Measurements from ENCODE around the gene ADRM1. TPM values are rescaled to one million over a fixed set of nuclear protein-coding genes. Genes with fewer than 3 reads are reported as not detected.

ADRM1 gene
- total RNA-seq, 1 experiment from 2014 or later, result 160 TPM

- TF ChIP-seq MLX (CRISPR knock-in tag; IDR thresholded peaks at IDR 0.05) (no peak), HMGXB4 (CRISPR knock-in tag; IDR thresholded peaks at IDR 0.05) (no peak), CREB1 (CRISPR knock-in tag; IDR thresholded peaks at IDR 0.05) (no peak), IRF1 (CRISPR knock-in tag; IDR thresholded peaks at IDR 0.05) (no peak), NR3C1 (CRISPR knock-in tag; conservative IDR thresholded peaks at IDR 0.05; ENCODE audit: low read depth) (no peak)
These were observed 7.9 kb downstream of the ADRM1 start (continued) for GRCh38 chr20:62310757-62311121.

GRCh38 chr20:62311150-62311549 lies 8.4 kb downstream of the ADRM1 start:
- no peak overlapping the region for H3K4me3 Mint-ChIP-seq
- no peak for TF ChIP-seq ATF3 (CRISPR knock-in tag; conservative IDR thresholded peaks at IDR 0.05)
- TF ChIP-seq JAZF1 (CRISPR knock-in tag; IDR thresholded peaks at IDR 0.05), result no peak
- no peak for TF ChIP-seq CDX4 (CRISPR knock-in tag; IDR thresholded peaks at IDR 0.05; ENCODE audit: borderline replicate concordance)
- TF ChIP-seq ETV6 (CRISPR knock-in tag; IDR thresholded peaks at IDR 0.05), result no peak
- no peak for TF ChIP-seq CREB1 (CRISPR knock-in tag; IDR thresholded peaks at IDR 0.05)
- no peak for TF ChIP-seq NFATC4 (CRISPR knock-in tag; IDR thresholded peaks at IDR 0.05)
- H3K36me3 Mint-ChIP-seq, result peaks cover 25% of the 10 kb centered on the region
- no peaks in the 10 kb centered on the region for H3K27me3 Mint-ChIP-seq (ENCODE audit: low read depth)
- ATAC-seq (no peak), DNase-seq (ENCODE audit: low spot score) (no peak)
- no peaks in the 10 kb centered on the region for H3K9me3 Mint-ChIP-seq
- ChIA-PET CTCF (interaction anchor here (3.2 kb wide), 1 partner anchor 72 kb away, joined by 10 read pairs; no protein-coding TSS in a partner anchor), POLR2A (no interaction called here)
- no peaks in the 10 kb centered on the region for H3K4me1 Mint-ChIP-seq
- no peak overlapping the region for H3K27ac Mint-ChIP-seq

GRCh38 chr20:62311832-62312661 lies 9.2 kb downstream of the ADRM1 start:
- DNase-seq (ENCODE audit: low spot score), result no peak
- Mint-ChIP-seq H3K9me3 (no peaks in the 10 kb centered on the region), H3K4me1 (no peaks in the 10 kb centered on the region), H3K4me3 (no peak overlapping the region), H3K36me3 (peaks cover 28% of the 10 kb centered on the region), H3K27ac (no peak overlapping the region), H3K27me3 (ENCODE audit: low read depth) (no peaks in the 10 kb centered on the region)
- ATAC-seq, result no peak
- TF ChIP-seq ZNF219 (CRISPR knock-in tag; IDR thresholded peaks at IDR 0.05; ENCODE audit: borderline replicate concordance) (no peak), CTCF (IDR thresholded peaks at IDR 0.05) (no peak), ZBTB43 (CRISPR knock-in tag; IDR thresholded peaks at IDR 0.05) (no peak), KAT7 (CRISPR knock-in tag; IDR thresholded peaks at IDR 0.05; ENCODE audit: borderline replicate concordance) (no peak), JAZF1 (CRISPR knock-in tag; IDR thresholded peaks at IDR 0.05) (no peak)
- POLR2A ChIA-PET, result no interaction called here
- CTCF ChIA-PET, result interaction anchor here (3.2 kb wide), 1 partner anchor 71 kb away, joined by 10 read pairs; no protein-coding TSS in a partner anchor
